Measurements from ENCODE around the gene VWA2.

- TF ChIP-seq CTCF (IDR thresholded peaks at IDR 0.05) (no peak), POLR2A (IDR thresholded peaks at IDR 0.05) (no peak)
Measured at GRCh38 chr10:114328874-114329273, 89.8 kb downstream of the VWA2 start.

Measured in esophagus squamous epithelium (tissue), 4 donors.